Fibroblast of the aortic adventitia (primary cell): ENCODE data around the gene SLC8B1. TPM values are rescaled to one million over a fixed set of nuclear protein-coding genes. Genes with fewer than 3 reads are reported as not detected.

Experiments
- DNase-seq: peaks from one replicate; pipeline ENCODE4 v3.0.0-alpha.2; 2010; ENCODE audit warnings: low read depth
- H3K4me3 ChIP-seq: 2 replicates; pipeline ENCODE4 v1.5.1; 2011; ENCODE audit warnings: low read depth, mild to moderate bottlenecking, control low read depth, low read length, moderate library complexity
- total RNA-seq: library from RNA; depleted of rRNA; stranded (reverse); fragments of >200 nt; gene quantifications from 2 replicates; pipeline ENCODE4 v1.2.3, GENCODE V29; 2012; ENCODE audit warnings: low replicate concordance
- TF ChIP-seq, protein P1 (sequence below): IDR thresholded peaks from 2 replicates; pipeline ENCODE4 v1.5.1; 2011; ENCODE audit warnings: mild to moderate bottlenecking, low read length, control low read depth, inconsistent platforms; ENCODE audit not compliant: insufficient read depth

SLC8B1 gene
- total RNA-seq, 1 donor = 11.5 TPM

DNA sequence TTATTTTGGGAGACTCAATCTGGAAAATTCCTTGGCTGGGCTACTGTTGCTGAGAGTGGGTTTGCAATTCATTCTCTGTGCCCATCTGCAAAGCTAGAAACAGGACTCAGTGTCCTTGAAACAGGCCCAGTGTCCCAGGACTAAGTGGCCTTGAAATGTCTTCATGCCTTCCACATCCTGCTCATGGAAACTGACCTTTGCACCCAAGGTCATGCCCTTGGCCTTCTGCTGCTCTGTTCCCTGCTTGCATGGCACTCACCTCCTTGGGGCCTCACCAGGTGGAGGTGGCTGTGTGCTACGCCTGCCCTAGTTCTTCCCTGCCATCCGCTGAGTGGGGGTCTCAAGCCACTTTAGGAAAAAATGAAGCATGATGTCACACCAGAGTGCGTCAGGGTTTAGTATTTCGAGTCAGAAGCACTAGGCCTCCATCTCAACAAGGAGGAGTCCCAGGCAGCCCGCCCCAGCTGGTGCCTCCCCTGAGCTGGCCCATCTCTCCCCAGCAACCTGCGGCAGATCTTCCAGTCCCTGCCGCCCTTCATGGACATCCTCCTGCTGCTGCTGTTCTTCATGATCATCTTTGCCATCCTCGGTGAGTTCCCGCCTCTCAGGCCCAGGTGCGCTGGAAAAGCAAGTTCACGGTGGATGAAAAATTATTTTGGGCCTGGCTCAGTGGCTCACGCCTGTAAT lies 65.5 kb downstream of the SLC8B1 start:
- no peak overlapping the region for H3K4me3 ChIP-seq
- TF ChIP-seq, protein P1, sequence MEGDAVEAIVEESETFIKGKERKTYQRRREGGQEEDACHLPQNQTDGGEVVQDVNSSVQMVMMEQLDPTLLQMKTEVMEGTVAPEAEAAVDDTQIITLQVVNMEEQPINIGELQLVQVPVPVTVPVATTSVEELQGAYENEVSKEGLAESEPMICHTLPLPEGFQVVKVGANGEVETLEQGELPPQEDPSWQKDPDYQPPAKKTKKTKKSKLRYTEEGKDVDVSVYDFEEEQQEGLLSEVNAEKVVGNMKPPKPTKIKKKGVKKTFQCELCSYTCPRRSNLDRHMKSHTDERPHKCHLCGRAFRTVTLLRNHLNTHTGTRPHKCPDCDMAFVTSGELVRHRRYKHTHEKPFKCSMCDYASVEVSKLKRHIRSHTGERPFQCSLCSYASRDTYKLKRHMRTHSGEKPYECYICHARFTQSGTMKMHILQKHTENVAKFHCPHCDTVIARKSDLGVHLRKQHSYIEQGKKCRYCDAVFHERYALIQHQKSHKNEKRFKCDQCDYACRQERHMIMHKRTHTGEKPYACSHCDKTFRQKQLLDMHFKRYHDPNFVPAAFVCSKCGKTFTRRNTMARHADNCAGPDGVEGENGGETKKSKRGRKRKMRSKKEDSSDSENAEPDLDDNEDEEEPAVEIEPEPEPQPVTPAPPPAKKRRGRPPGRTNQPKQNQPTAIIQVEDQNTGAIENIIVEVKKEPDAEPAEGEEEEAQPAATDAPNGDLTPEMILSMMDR = no peak
- DNase-seq = no peak

DNA sequence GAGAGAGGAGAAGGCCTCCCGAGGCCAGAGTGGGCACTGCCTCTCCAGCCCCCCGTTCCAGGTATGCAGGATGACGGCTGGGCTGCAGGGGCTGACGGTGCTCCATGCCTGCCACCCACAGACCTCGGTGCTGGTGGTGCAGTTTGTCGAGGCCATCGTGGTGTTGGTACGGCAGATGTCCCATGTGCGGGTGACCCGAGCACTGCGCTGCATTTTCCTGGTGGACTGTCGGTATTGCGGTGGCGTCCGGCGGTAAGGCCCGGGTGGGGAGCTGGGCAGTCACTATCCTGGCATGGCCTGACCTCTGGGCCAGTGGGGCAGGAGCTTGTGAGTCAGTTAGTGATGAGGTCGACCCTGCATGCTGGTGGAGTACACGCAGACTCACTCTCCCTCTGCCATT lies 66.3 kb downstream of the SLC8B1 start:
- TF ChIP-seq, protein P1 = no peak
- no peak for DNase-seq
- H3K4me3 ChIP-seq = no peak overlapping the region

DNA sequence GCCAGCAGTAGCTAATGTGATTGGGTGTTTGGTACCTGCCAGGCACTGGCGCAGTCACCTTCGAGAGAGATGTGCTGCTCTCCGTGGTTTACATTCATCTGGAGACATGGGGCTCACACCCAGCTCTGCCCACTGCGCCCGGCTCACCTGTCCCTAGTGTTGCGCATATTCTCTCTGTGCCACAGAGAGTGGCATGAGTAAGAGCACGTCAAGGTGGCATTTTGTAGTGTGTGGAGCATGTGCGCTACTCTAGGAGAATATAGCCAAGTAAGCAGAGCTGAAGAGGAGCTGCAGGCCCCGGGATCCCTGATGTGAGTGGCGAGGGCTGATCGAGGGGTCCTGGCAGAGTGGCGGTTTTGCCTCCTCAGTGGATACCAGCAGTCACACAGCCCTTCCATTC lies 66.8 kb downstream of the SLC8B1 start:
- DNase-seq = no peak
- TF ChIP-seq, protein P1 = no peak
- H3K4me3 ChIP-seq = no peak overlapping the region

DNA sequence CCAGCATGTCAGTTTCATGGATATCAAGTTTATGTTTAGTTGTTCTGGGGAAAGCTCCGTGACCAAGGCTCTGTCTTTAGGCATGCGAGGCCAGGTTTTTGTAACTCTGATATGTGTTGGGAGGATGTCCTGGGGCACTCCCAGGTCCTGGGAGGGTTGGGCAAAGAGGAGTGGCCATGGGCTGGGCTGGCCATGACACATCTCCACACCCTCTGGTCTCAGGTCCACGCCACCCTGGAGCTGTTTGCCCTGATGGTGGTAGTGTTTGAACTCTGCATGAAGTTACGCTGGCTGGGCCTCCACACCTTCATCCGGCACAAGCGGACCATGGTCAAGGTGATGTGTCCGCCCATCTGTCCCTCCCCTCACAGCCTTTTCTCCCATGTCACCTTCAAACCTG lies 67.3 kb downstream of the SLC8B1 start:
- no peak for DNase-seq
- TF ChIP-seq, protein P1 = no peak
- H3K4me3 ChIP-seq = no peak overlapping the region

DNA sequence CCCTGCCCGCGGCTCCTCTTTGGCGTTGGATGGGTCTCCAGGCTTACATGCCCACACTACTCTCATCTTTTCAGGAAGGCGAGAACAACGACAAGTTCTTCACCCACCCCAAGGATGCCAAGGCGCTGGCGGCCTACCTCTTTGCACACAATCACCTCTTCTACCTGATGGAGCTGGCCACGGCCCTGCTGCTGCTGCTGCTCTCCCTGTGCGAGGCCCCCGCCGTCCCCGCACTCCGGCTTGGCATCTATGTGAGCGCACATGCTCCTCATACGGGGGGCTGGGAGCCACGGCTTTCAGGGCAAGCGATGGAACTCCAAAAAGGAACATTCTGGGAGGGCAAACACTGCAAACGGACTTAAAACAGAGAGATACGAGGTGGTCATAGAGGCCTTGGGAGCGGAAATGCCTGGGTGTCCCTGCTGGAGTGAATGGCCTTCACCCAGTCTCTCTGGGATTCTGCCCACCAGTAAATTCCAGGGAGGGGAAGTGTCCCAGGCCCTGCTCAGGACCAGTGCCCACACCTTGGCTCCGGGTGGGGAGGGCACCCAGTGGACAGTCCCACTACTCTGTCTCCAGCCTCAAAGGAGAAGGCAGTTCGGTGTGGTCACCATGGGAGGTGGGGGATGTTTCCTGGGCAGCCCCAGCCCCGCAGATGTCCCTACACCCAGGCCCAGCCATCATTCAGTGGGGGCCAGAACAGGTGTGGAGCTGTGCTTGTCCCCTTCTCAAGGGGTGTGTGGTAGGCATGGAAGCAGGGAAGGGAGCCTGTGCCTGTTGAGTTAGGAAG lies 68.6 kb downstream of the SLC8B1 start:
- no peak for DNase-seq
- TF ChIP-seq, protein P1 = no peak

DNA sequence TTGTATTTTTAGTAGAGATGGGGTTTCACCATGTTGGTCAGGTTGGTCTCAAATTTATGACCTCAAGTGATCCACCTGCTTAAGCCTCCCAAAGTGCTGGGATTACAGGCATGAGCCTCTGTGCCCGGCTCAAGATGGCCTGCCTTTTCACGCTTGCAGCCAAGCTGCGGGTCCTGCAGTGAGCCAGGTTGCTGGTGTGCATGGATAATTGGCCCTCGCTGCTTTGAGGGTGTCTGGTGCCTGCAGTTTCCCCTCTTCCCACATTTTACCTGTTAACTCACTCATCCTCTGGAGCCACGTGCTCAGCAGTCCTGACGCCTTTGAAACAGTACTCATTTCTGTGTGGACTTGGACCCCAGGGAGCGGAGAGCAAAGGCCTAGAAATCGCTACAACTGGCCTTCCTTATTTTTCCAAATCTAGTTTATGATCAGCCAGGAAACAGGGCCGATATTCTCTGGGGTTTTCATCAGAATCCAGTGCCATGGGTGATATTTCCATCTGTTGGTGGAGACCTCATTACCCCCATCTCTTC lies 71.4 kb downstream of the SLC8B1 start:
- H3K4me3 ChIP-seq = no peak overlapping the region
- no peak for DNase-seq
- TF ChIP-seq, protein P1 = no peak

More for the DNA sequence above, 68.6 kb downstream of the SLC8B1 start:
- H3K4me3 ChIP-seq = no peak overlapping the region
